ENCODE measurements around the gene FN1. TPM values are rescaled to one million over a fixed set of nuclear protein-coding genes. Genes with fewer than 3 reads are reported as not detected.

Gene FN1
- total RNA-seq, 4 donors from 2014 or later: 169 to 686 (median 215) TPM

GRCh38 chr2:215365184-215365658, 70.6 kb downstream of the FN1 start:
- Histone ChIP-seq H3K36me3 (peaks cover 0 to 36% (median 9%) of the 10 kb centered on the region in 4 donors), H3K4me3 (no peak overlapping the region), H3K9me3 (no peaks in the 10 kb centered on the region), H3K4me1 (no peaks in the 10 kb centered on the region), H3K27ac (no peak overlapping the region), H3K27me3 (no peaks in the 10 kb centered on the region)
- intact Hi-C loops (cut with DNase I; ENCODE audit: low total_unique reads): no loop called here
- WGBS, 2 donors (ENCODE audit: low coverage in 1 of 2): 81 to 100% methylated on average over 3 to 4 of the region's 4 CpGs
- TF ChIP-seq CTCF (IDR thresholded peaks at IDR 0.05) (no peak), EP300 (IDR thresholded peaks at IDR 0.05; ENCODE audit: low read depth) (no peak), POLR2A (IDR thresholded peaks at IDR 0.05) (no peak), POLR2AphosphoS5 (IDR thresholded peaks at IDR 0.05) (no peak)
- in situ Hi-C loops (cut with MboI; ENCODE audit: low pct_ligation_motif_present in 1 of 4, low pct_unique_long_range_greater_than_20kb in 1 of 4, low sequenced_read_pairs in 3 of 4): no loop called here
- no peak for DNase-seq

DNA sequence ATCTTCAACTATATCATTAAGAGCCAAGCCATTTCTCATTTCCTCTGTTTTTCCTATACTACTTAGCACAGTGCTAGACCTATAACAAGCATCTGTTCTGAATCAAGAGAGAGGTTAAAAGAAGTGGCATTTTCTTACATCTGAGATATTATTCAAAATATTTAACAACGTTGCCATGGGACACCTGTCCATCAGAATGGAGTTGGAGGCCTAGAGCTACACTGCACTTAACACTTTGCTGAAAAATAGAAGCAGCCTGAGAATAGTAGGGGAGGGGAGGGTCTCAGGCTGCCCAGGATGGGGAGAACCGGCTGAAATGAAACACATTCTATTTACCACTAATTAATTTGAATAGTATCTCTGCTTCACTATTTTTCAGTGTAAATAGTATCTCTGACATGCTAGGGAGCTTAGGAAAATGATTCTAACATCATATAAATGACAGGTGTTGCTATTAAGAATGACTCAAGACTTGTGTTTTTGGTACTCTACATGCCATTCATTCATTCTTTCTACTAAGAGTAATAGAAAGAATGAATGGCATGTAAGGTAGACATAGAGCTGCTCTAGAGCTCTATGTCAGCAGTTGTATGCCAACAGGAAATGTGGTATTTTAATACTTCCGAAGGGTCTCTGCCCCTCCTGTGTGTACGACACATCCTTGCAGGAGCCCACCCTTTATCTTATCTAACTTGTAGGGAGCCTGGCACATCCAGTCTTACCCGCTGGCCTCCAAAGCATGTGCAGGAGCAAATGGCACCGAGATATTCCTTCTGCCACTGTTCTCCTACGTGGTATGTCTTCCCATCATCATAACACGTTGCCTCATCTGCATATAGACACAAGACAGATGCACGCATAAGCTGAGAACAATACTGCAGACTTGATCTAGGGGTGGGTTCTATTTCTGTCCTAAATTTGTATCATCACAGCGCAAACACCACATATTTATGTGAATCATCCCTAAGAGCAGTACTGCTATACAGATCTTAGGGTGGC, 71.4 kb downstream of the FN1 start:
- in situ Hi-C loops (cut with MboI; ENCODE audit: low pct_ligation_motif_present in 1 of 4, low pct_unique_long_range_greater_than_20kb in 1 of 4, low sequenced_read_pairs in 3 of 4): no loop called here
- 92 to 96% methylated on average over 8 to 10 of the region's 10 CpGs for WGBS, 2 donors (ENCODE audit: low coverage in 1 of 2)
- Histone ChIP-seq H3K9me3 (no peaks in the 10 kb centered on the region), H3K4me3 (no peak overlapping the region), H3K4me1 (no peaks in the 10 kb centered on the region), H3K27ac (no peak overlapping the region), H3K36me3 (peaks cover 0 to 36% (median 5%) of the 10 kb centered on the region in 4 donors), H3K27me3 (no peaks in the 10 kb centered on the region)
- intact Hi-C loops (cut with DNase I; ENCODE audit: low total_unique reads): no loop called here
- DNase-seq: no peak
- TF ChIP-seq CTCF (IDR thresholded peaks at IDR 0.05): no peak
- TF ChIP-seq EP300 (IDR thresholded peaks at IDR 0.05; ENCODE audit: low read depth): no peak
- no peak for TF ChIP-seq POLR2AphosphoS5 (IDR thresholded peaks at IDR 0.05)
- TF ChIP-seq POLR2A (IDR thresholded peaks at IDR 0.05): no peak

- Histone ChIP-seq H3K27ac (no peak overlapping the region), H3K36me3 (peaks cover 0 to 36% (median 5%) of the 10 kb centered on the region in 4 donors), H3K9me3 (no peaks in the 10 kb centered on the region), H3K4me3 (no peak overlapping the region), H3K4me1 (no peaks in the 10 kb centered on the region), H3K27me3 (no peaks in the 10 kb centered on the region)
- intact Hi-C loops (cut with DNase I; ENCODE audit: low total_unique reads): no loop called here
- in situ Hi-C loops (cut with MboI; ENCODE audit: low pct_ligation_motif_present in 1 of 4, low pct_unique_long_range_greater_than_20kb in 1 of 4, low sequenced_read_pairs in 3 of 4): no loop called here
- TF ChIP-seq EP300 (IDR thresholded peaks at IDR 0.05; ENCODE audit: low read depth) (no peak), CTCF (IDR thresholded peaks at IDR 0.05) (no peak), POLR2AphosphoS5 (IDR thresholded peaks at IDR 0.05) (no peak), POLR2A (IDR thresholded peaks at IDR 0.05) (no peak)
- 81 to 82% methylated on average over 2 of the region's 2 CpGs for WGBS, 2 donors (ENCODE audit: low coverage in 1 of 2)
- no peak for DNase-seq
These were observed 72.3 kb downstream of the FN1 start for GRCh38 chr2:215363461-215364156.

- intact Hi-C loops (cut with DNase I; ENCODE audit: low total_unique reads): no loop called here
- WGBS, 2 donors (ENCODE audit: low coverage in 1 of 2): 70% methylated on average over 2 of the region's 2 CpGs
- H3K27me3 ChIP-seq: no peaks in the 10 kb centered on the region
- H3K4me1 ChIP-seq: no peaks in the 10 kb centered on the region
- no peak overlapping the region for H3K27ac ChIP-seq
- in situ Hi-C loops (cut with MboI; ENCODE audit: low pct_ligation_motif_present in 1 of 4, low pct_unique_long_range_greater_than_20kb in 1 of 4, low sequenced_read_pairs in 3 of 4): no loop called here
- TF ChIP-seq CTCF (IDR thresholded peaks at IDR 0.05): no peak
- TF ChIP-seq POLR2AphosphoS5 (IDR thresholded peaks at IDR 0.05): no peak
- TF ChIP-seq EP300 (IDR thresholded peaks at IDR 0.05; ENCODE audit: low read depth): no peak
- no peak for TF ChIP-seq POLR2A (IDR thresholded peaks at IDR 0.05)
- DNase-seq: no peak
- H3K4me3 ChIP-seq: no peak overlapping the region
- peaks cover 0 to 34% (median 5%) of the 10 kb centered on the region in 4 donors for H3K36me3 ChIP-seq
- no peaks in the 10 kb centered on the region for H3K9me3 ChIP-seq
These were observed 72.8 kb downstream of the FN1 start for GRCh38 chr2:215363039-215363438.

Measured in transverse colon (tissue), 4 donors.